Choroid plexus epithelial cell (primary cell): Measurements from ENCODE around the gene ERC2.
A peak's percentile ranks its signal among the peaks of the same experiment; 100 is the strongest.

Source experiments
- DNase-seq: peaks from one replicate; pipeline ENCODE4 v3.0.0-alpha.2; 2010; ENCODE audit warnings: low read depth
- H3K4me3 ChIP-seq: 2 replicates; pipeline ENCODE4 v1.5.1; 2011; ENCODE audit warnings: low read depth, mild to moderate bottlenecking, control low read depth, low read length, moderate library complexity
- TF ChIP-seq, protein P1 (sequence below): conservative IDR thresholded peaks from 2 replicates; pipeline ENCODE4 v1.5.1; 2011; ENCODE audit warnings: low read depth, mild to moderate bottlenecking, control low read depth, inconsistent platforms, low read length, moderate library complexity

ERC2 gene

DNA sequence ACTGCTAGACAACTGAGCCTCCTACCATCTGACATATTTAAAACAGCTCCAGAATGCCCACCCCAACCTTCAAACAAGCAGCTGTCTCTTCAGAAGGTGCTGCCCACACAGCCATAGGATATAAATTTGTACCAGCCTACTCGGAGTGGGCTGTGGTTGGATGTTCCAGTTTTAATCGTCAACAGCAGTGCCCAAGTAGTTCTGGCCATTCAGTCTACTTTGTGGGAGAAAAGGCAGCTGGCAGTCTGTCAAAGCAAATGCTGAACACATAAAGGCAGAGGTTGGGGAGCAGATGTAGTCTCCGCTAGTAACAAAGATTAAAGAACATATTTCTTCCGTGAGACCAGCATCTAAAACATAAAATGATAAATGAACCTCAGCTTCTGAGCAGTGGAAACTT, 15.9 kb upstream of the ERC2 start:
- TF ChIP-seq, protein P1, sequence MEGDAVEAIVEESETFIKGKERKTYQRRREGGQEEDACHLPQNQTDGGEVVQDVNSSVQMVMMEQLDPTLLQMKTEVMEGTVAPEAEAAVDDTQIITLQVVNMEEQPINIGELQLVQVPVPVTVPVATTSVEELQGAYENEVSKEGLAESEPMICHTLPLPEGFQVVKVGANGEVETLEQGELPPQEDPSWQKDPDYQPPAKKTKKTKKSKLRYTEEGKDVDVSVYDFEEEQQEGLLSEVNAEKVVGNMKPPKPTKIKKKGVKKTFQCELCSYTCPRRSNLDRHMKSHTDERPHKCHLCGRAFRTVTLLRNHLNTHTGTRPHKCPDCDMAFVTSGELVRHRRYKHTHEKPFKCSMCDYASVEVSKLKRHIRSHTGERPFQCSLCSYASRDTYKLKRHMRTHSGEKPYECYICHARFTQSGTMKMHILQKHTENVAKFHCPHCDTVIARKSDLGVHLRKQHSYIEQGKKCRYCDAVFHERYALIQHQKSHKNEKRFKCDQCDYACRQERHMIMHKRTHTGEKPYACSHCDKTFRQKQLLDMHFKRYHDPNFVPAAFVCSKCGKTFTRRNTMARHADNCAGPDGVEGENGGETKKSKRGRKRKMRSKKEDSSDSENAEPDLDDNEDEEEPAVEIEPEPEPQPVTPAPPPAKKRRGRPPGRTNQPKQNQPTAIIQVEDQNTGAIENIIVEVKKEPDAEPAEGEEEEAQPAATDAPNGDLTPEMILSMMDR, result no peak
- no peak for DNase-seq
- no peak overlapping the region for H3K4me3 ChIP-seq

DNA sequence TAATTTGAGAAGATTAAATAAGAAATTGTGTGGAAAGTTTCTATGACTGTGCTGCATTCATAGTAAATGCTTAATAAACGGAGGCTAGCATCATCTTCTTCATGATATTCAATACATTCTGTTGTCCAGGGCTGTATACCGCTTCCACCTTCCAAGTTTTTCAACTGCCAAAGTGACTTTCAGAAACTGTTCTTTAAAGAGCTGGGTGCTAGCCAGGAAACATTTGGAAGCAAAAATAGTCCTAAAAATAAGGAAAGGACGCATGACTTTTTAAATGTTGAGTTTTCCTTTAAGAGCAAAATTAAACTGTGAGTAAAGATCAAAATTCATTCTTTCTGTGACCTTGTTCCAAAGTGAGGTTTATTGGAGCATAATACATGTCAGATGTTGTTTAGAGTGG, 9.4 kb upstream of the ERC2 start:
- H3K4me3 ChIP-seq, result no peak overlapping the region
- TF ChIP-seq, protein P1, result no peak
- DNase-seq, result no peak

DNA sequence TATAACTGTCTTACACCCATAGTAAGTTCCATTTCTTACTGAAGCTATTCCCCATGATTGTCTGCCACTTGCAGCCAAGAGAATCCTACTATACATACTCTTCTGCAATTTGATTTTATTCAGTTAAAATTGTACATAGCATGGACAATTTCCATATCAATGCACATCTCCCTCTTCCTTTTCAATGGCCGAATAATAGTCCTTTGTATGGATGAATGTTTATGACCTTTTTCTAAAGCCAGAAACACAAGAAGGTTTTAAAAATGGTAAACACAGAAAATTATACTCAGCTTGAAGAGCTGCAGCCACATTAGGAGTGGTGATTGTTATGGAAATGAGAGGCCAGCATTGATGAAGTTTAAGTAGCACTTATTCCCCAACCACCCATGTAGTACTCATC, 8.5 kb upstream of the ERC2 start:
- TF ChIP-seq, protein P1, result no peak
- no peak for DNase-seq
- H3K4me3 ChIP-seq, result no peak overlapping the region

DNA sequence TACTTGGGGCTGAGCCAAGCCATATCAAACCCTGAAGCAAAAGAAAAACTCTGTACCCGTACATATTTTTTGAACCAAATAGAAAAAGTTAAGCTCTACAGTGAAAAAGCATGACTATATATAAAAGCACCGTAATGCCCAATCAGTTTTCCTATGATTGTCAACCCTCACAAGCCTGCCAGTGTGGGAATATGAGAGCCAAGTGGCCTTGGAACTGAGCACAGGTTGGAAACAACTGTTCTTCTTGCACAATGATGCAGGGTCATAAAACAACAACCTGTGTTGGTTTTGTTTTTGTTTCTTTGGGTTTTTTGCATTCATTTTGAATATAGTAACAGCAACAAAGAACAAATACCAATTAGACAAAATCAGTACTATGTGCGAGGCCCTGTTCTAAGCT, 3.5 kb upstream of the ERC2 start:
- no peak overlapping the region for H3K4me3 ChIP-seq
- TF ChIP-seq, protein P1, result no peak
- DNase-seq, result no peak

DNA sequence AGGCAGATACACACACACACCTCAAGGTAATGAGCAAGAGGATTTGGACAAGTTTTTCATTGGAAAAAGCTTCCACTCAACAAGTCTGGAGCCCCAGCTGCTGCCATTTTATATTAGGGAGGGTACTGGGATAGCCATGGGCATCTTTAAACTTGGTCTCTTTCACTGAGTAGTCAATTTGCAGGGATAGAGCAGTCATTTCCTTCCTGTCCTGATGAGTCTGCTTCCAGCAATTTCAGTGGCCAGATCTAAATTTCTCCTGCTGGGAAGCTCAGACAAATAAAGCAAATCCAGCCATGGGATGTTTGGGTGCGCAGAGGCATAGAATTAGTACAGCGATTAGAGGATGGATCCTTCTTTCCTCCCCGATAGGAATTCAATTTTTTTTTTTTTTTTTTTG, 874 bp upstream of the ERC2 start:
- H3K4me3 ChIP-seq, result no peak overlapping the region
- TF ChIP-seq, protein P1, result no peak
- DNase-seq, result no peak

DNA sequence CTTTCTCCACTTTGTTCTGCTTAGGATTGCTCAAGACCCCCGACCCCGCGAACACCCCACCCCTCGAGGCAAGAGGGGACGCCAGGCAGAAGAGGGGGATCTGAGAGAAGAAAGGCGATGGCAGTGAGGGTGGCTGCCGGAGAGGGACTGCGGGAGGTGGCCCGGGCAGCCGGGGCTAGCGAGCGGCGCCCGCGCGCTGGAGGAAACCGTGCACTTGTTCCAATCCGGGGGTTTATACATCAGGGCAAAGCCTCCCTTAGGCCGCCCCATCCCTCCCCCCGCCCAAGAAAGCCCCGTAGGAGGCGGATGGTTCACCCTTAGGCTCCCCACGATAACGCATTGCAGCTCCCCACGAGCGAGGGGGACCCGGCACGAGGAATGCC, 475 bp downstream of the ERC2 start:
- no peak for DNase-seq
- H3K4me3 ChIP-seq, result peak overlapping the region; percentile 49
- TF ChIP-seq, protein P1, result no peak

DNA sequence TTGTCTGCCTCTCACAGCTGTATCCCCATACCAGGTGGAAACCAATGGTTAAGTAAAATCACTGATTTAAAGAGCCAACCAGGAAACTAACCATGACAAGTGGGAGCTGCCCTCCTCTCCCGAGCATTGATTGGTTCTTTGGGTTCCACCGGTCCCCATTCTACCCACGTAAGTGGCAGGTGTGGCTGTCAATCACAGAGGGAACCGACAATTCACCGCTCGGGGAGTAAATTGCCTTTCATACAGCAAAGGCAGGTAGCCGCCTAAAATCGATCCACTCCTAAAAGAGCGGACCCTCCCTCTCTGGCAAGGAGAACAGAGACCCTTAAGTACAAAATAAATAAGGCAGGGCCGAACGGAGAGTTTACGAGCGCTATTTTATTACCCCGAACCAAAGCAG, 1.2 kb downstream of the ERC2 start:
- peak; percentile 72 for DNase-seq
- TF ChIP-seq, protein P1, result no peak
- peak overlapping the region; percentile 38 for H3K4me3 ChIP-seq
